Fibroblast of pulmonary artery (primary cell): ENCODE results near the gene CERCAM.
"Not testable (repeated sequence)": the region's sequence is repeated elsewhere in the genome, so short reads cannot be mapped to it uniquely, and the experiment has no call there.

Source experiments
- DNase-seq: peaks from one replicate; pipeline ENCODE4 v3.0.0-alpha.2; 2010; ENCODE audit warnings: low read depth
- H3K4me3 ChIP-seq: replicated peaks from 2 replicates; pipeline ENCODE4 v1.5.1; 2011; ENCODE audit warnings: low read depth, mild to moderate bottlenecking, control low read depth, low read length, moderate library complexity
- CTCF ChIP-seq: IDR thresholded peaks from 2 replicates; pipeline ENCODE4 v1.5.1; 2011; ENCODE audit warnings: mild to moderate bottlenecking, control low read depth, low read length, inconsistent platforms; ENCODE audit errors: missing control alignments

CERCAM gene

GRCh38 chr9:128442150-128442549, 21.5 kb downstream of the CERCAM start:
- peak; percentile 7 for DNase-seq
- no peak for TF ChIP-seq CTCF
- no peak overlapping the region for H3K4me3 ChIP-seq

DNA sequence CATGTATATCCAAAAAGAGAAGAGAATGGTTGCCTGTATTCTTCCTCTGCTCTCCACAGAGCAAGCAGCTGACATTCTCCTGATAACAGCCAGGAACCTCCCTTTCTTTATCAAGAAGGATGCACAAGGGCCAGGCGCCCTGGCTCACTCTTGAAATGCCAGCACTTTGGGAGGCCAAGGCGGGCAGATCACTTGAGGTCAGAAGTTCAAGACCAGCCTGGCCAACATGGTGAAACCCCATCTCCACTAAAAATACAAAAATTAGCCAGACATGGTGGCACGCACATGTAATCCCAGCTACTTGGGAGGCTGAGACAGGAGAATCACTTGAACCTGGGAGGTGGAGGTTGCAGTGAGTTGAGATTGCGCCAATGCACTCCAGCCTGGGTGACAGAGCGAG, 25.8 kb downstream of the CERCAM start:
- not testable (repeated sequence) for H3K4me3 ChIP-seq, DNase-seq

DNA sequence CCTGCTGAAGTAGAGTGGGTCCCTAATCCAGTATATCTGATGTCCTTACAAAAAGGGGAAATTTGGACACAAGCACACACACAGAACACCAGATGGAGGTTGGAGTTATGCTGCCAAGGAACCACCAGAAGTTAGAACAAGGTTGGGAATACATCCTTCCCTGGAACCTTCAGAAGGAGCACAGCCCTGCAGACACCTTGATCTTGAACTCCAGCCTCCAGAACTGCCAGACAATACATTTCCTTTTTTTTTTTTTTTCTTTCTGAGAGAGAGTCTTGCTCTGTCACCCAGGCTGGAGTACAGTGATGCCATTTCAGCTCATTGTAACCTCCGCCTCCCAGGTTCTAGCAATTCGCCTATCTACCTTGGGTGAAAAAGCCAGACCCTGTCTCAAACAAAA, 28.1 kb downstream of the CERCAM start:
- TF ChIP-seq CTCF = no peak
- DNase-seq = no peak

DNA sequence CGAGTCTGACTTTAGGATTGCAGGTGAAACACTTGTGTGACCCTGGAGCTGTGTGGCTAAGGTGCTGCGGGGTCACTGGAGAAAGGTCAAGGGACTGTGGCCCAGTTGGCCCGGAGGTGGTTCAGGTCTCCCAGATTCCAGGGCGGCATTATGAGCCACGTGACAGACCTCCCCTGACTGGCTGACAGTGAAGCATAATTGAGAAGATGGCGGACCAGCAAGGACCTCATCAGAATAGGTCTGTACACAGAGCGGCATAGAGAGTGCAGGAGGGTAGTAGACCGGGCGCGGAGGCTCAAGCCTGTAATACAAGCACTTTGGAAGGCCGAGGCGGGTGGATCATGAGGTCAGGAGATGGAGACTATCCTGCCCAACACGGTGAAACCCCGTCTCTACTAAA, 34.3 kb downstream of the CERCAM start:
- no peak overlapping the region for H3K4me3 ChIP-seq
- TF ChIP-seq CTCF = no peak
- DNase-seq = no peak

More for the DNA sequence above, 28.1 kb downstream of the CERCAM start:
- H3K4me3 ChIP-seq = no peak overlapping the region

DNA sequence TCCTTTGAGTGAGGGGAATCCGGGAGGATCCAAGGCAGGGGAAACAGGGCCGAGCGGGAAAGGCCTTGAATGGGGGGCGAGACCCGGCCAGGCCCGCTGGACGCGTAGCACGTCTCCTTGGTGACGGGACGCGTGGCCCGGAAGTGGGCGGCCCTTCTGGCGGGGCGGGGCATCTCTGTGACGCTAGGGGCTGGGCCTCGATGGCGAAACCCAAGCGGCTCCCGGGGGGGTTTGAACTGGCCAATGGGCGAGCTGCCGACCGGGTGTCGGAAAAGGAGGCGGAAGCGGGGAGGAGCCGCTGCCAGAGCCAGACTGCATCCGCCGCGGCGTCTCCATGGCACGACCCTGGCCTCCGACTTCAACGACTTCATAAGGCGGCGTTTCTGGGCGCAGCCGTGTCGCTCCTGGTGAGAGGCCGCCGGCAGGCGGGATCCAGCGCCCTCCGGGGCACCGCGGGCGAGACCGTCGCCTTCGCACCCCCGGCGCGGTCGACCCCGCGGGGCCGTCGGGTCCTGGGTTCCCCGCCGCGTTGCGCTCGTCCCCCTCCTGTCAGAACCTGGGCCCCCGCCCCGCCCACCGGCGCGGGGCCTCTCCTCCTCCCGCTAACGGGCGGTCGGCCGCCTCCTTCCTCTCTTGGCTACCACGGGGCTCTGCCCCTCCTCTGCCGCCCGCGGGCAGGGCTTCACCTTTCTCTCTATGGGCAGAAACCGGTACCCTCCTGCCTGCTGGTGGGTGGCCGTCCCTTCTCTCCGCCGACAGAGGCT, 35.4 kb downstream of the CERCAM start, which contains the start of gene ODF2:
Gene ODF2, plus strand, starts transcription at position 158 of the 764 bp plus-strand sequence. Its CDS starts 86 bp downstream, at position 244.
- H3K4me3 ChIP-seq = peak within 1 kb of the TSS; percentile 67
- DNase-seq = peak; percentile 95
- no peak for TF ChIP-seq CTCF

- peak overlapping the region; percentile 67 for H3K4me3 ChIP-seq
- no peak for TF ChIP-seq CTCF
- peak; percentile 69 for DNase-seq
Measured at GRCh38 chr9:128456613-128457061, 36.0 kb downstream of the CERCAM start.

- DNase-seq = no peak
- peak overlapping the region; percentile 67 for H3K4me3 ChIP-seq
- TF ChIP-seq CTCF = no peak
Measured at GRCh38 chr9:128457207-128457606, 36.5 kb downstream of the CERCAM start.
